ENCODE data around the gene RIBC1. TPM values are rescaled to one million over a fixed set of nuclear protein-coding genes. Genes with fewer than 3 reads are reported as not detected.

RIBC1 gene
- total RNA-seq, 1 donor from 2014 or later, result 2.0 TPM

- no peaks in the 10 kb centered on the region for H3K27me3 Mint-ChIP-seq (ENCODE audit: low read depth)
- peak; percentile 91 to 93 for DNase-seq (ENCODE audit: low spot score in 2 of 2, unreplicated experiment in 2 of 2)
- no peak for TF ChIP-seq CTCF (IDR thresholded peaks at IDR 0.05; ENCODE audit: unreplicated experiment)
- peak within 1 kb of the TSS; percentile 100 for H3K4me3 Mint-ChIP-seq
- peak within 1 kb of the TSS; percentile 100 for H3K27ac Mint-ChIP-seq
- H3K36me3 Mint-ChIP-seq, result peaks cover 5% of the 10 kb centered on the region
- H3K9me3 Mint-ChIP-seq, result peaks cover 18% of the 10 kb centered on the region
- H3K4me1 Mint-ChIP-seq, result peaks cover 14% of the 10 kb centered on the region
Observed at GRCh38 chrX:53422086-53422860, 400 bp upstream of the RIBC1 start, which contains the start of gene SMC1A. Gene SMC1A, minus strand, starts transcription at chrX:53422654. Its CDS starts 54 bp downstream, at chrX:53422600.

GRCh38 chrX:53429755-53430154 is 7.1 kb downstream of the RIBC1 start:
- Mint-ChIP-seq H3K9me3 (peaks cover 19% of the 10 kb centered on the region), H3K4me3 (no peak overlapping the region), H3K27ac (no peak overlapping the region), H3K27me3 (ENCODE audit: low read depth) (no peaks in the 10 kb centered on the region), H3K4me1 (peaks cover 9% of the 10 kb centered on the region), H3K36me3 (peaks cover 4% of the 10 kb centered on the region)
- no peak for TF ChIP-seq CTCF (IDR thresholded peaks at IDR 0.05; ENCODE audit: unreplicated experiment)
- DNase-seq (ENCODE audit: low spot score in 2 of 2, unreplicated experiment in 2 of 2), result no peak

DNA sequence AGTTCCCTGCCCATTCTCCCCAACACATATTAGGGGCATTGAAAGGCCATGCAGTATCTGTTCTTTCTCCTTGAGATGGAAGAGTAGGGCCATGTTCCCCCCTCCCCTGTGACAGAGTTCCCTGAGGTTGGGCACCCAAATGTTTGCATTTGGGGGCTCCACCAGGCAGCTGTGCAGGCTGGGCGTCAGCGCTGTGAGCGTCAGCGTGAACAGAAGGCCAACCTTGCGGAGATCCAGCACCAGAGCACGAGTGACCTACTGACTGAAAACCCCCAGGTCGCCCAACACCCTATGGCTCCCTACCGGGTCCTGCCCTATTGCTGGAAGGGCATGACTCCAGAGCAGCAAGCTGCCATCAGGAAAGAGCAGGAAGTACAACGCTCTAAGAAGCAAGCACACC is 7.6 kb downstream of the RIBC1 start:
- H3K4me3 Mint-ChIP-seq, result no peak overlapping the region
- H3K4me1 Mint-ChIP-seq, result peaks cover 10% of the 10 kb centered on the region
- H3K9me3 Mint-ChIP-seq, result peaks cover 22% of the 10 kb centered on the region
- no peak for DNase-seq (ENCODE audit: low spot score in 2 of 2, unreplicated experiment in 2 of 2)
- no peak overlapping the region for H3K27ac Mint-ChIP-seq
- TF ChIP-seq CTCF (IDR thresholded peaks at IDR 0.05; ENCODE audit: unreplicated experiment), result no peak
- H3K27me3 Mint-ChIP-seq (ENCODE audit: low read depth), result no peaks in the 10 kb centered on the region
- peaks cover 4% of the 10 kb centered on the region for H3K36me3 Mint-ChIP-seq

GRCh38 chrX:53433651-53434639 is 11.3 kb downstream of the RIBC1 start, which contains the start of gene HSD17B10:
Gene HSD17B10, minus strand, starts transcription at chrX:53434370. Its CDS starts 25 bp downstream, at chrX:53434345.
- no peak for TF ChIP-seq CTCF (IDR thresholded peaks at IDR 0.05; ENCODE audit: unreplicated experiment)
- Mint-ChIP-seq H3K9me3 (peaks cover 16% of the 10 kb centered on the region), H3K36me3 (peaks cover 4% of the 10 kb centered on the region), H3K4me1 (peaks cover 10% of the 10 kb centered on the region), H3K27me3 (ENCODE audit: low read depth) (peaks cover 10% of the 10 kb centered on the region), H3K4me3 (peak within 1 kb of the TSS; percentile 91), H3K27ac (peak within 1 kb of the TSS; percentile 86)
- DNase-seq (ENCODE audit: low spot score in 2 of 2, unreplicated experiment in 2 of 2), result peak; percentile 78 to 82

- Mint-ChIP-seq H3K9me3 (peaks cover 11% of the 10 kb centered on the region), H3K4me3 (no peak overlapping the region)
Observed at GRCh38 chrX:53435997-53436396, 13.3 kb downstream of the RIBC1 start.

More at GRCh38 chrX:53435997-53436396, 13.3 kb downstream of the RIBC1 start:
- Mint-ChIP-seq H3K27ac (no peak overlapping the region), H3K36me3 (peaks cover 4% of the 10 kb centered on the region), H3K4me1 (peaks cover 13% of the 10 kb centered on the region), H3K27me3 (ENCODE audit: low read depth) (peaks cover 10% of the 10 kb centered on the region)
- peak; percentile 58 for TF ChIP-seq CTCF (IDR thresholded peaks at IDR 0.05; ENCODE audit: unreplicated experiment)
- DNase-seq (ENCODE audit: low spot score in 2 of 2, unreplicated experiment in 2 of 2), result peak in 1 of 2 experiments; percentile 50
